H1 (cell line): ENCODE measurements around the gene TTPAL. TPM values are rescaled to one million over a fixed set of nuclear protein-coding genes. Genes with fewer than 3 reads are reported as not detected.

Experiments
- CTCF ChIA-PET: fragments of 300-600 bp; sonication (Branson Sonifier 250); formaldehyde crosslinking; loops from one replicate; lab custom pipeline; 2021; ENCODE audit not compliant: partially characterized antibody; lab: Charles Lee
- POLR2A ChIA-PET: fragments of 300-600 bp; sonication (Branson Sonifier 250); formaldehyde crosslinking; loops from one replicate; lab custom pipeline; 2021; ENCODE audit warnings: inconsistent platforms; ENCODE audit not compliant: partially characterized antibody; lab: Charles Lee
- DNase-seq, 2 experiments: peaks; one replicate each; pipeline versions ENCODE4 v3.0.0 to v3.0.0-alpha.2; 2010 to 2022; ENCODE audit warnings: low spot score in 2 of 2, low read depth in 1 of 2, mixed read lengths in 1 of 2
- FAIRE-seq: peaks from 2 replicates; lab custom pipeline; 2011; peaks lifted over from hg19 to GRCh38; lab: Jason Lieb, UNC
- H2AFZ ChIP-seq: 2 replicates; pipeline ENCODE4 v1.8.1; 2012; ENCODE audit warnings: low read length, inconsistent platforms
- H2AK5ac ChIP-seq: 2 replicates; pipeline ENCODE4 v1.6.1; 2013; ENCODE audit warnings: low read depth, low read length
- H2BK120ac ChIP-seq: replicated peaks from 2 replicates; pipeline ENCODE3; 2013; ENCODE audit warnings: low read depth, low read length, inconsistent platforms
- H2BK12ac ChIP-seq: 2 replicates; pipeline ENCODE4 v1.6.1; 2013; ENCODE audit warnings: low read depth, low read length
- H2BK15ac ChIP-seq: 2 replicates; pipeline ENCODE4 v1.6.1; 2013; ENCODE audit warnings: low read length
- H2BK20ac ChIP-seq: 2 replicates; pipeline ENCODE4 v1.6.1; 2013; ENCODE audit warnings: low read length
- H2BK5ac ChIP-seq: 2 replicates; pipeline ENCODE4 v1.6.1; 2013; ENCODE audit warnings: low read depth, low read length
- H3K14ac ChIP-seq: 2 replicates; pipeline ENCODE4 v1.6.1; 2013; ENCODE audit warnings: inconsistent platforms; ENCODE audit not compliant: insufficient read length
- H3K18ac ChIP-seq: 2 replicates; pipeline ENCODE4 v1.6.1; 2013; ENCODE audit warnings: low read length; ENCODE audit errors: extremely low read depth
- H3K23ac ChIP-seq: 2 replicates; pipeline ENCODE4 v1.6.1; 2013; ENCODE audit warnings: inconsistent platforms; ENCODE audit not compliant: insufficient read length
- H3K23me2 ChIP-seq: 2 replicates; pipeline ENCODE4 v1.6.1; 2013; ENCODE audit warnings: low read depth, low read length
- H3K27ac ChIP-seq: 2 replicates; pipeline ENCODE4 v1.6.1; 2011; ENCODE audit warnings: low read depth, low read length, inconsistent platforms
- H3K27me3 ChIP-seq, 4 experiments: replicated peaks in 1 of 4; 1 replicate in 1 of 4; 2 replicates in 3 of 4; pipeline versions ENCODE4 v1.6.1 to v1.8.1; 2011 to 2013; ENCODE audit warnings: low read length in 3 of 4, mild to moderate bottlenecking in 3 of 4, inconsistent platforms in 2 of 4, mixed read lengths in 2 of 4, moderate library complexity in 1 of 4; ENCODE audit not compliant: control insufficient read depth in 3 of 4, insufficient read depth in 3 of 4; ENCODE audit errors: extremely low read depth in 1 of 4
- H3K36me3 ChIP-seq, 4 experiments: 2 replicates each; pipeline versions ENCODE4 v1.6.1 to v1.8.1; 2011 to 2013; ENCODE audit warnings: mild to moderate bottlenecking in 4 of 4, low read length in 3 of 4, moderate library complexity in 2 of 4, control low read depth in 1 of 4, inconsistent platforms in 1 of 4; ENCODE audit not compliant: insufficient read depth in 4 of 4, control insufficient read depth in 2 of 4
- H3K4ac ChIP-seq: replicated peaks from 2 replicates; pipeline ENCODE3; 2013; ENCODE audit warnings: low read length, low read depth, mixed read lengths, inconsistent platforms; ENCODE audit not compliant: insufficient read length
- H3K4me1 ChIP-seq, 4 experiments: replicated peaks in 1 of 4; 1 replicate in 1 of 4; 2 replicates in 3 of 4; pipeline versions ENCODE4 v1.6.1 to v1.8.1; 2011 to 2013; ENCODE audit warnings: low read length in 3 of 4, inconsistent platforms in 2 of 4, mixed read lengths in 1 of 4; ENCODE audit not compliant: insufficient read depth in 4 of 4, control insufficient read depth in 3 of 4
- H3K4me2 ChIP-seq, 2 experiments: 2 replicates each; pipeline versions ENCODE4 v1.6.1 to v1.8.1; 2011 to 2013; ENCODE audit warnings: low read depth in 2 of 2, low read length in 2 of 2, control low read depth in 1 of 2, inconsistent platforms in 1 of 2, mild to moderate bottlenecking in 1 of 2; ENCODE audit not compliant: insufficient read depth in 1 of 2
- H3K4me3 ChIP-seq, 4 experiments: fragments of 200-600, 300-600 bp in 1 of 4; sonication (generic), shearing (Covaris generic), sonication (Bioruptor Twin) in 1 of 4; 2 replicates each; pipeline versions ENCODE4 v1.5.1 to v1.8.1; 2011 to 2016; ENCODE audit warnings: low read length in 4 of 4, low read depth in 3 of 4, control low read depth in 2 of 4, inconsistent platforms in 2 of 4, mild to moderate bottlenecking in 2 of 4, mixed read lengths in 1 of 4, moderate library complexity in 1 of 4; ENCODE audit not compliant: insufficient read depth in 2 of 4; ENCODE audit errors: extremely low read depth in 1 of 4
- H3K56ac ChIP-seq: replicated peaks from 2 replicates; pipeline ENCODE3; 2013; ENCODE audit warnings: low read depth, mild to moderate bottlenecking, mixed read lengths, low read length, inconsistent platforms; ENCODE audit not compliant: insufficient read length
- H3K79me1 ChIP-seq: 2 replicates; pipeline ENCODE4 v1.6.1; 2013; ENCODE audit warnings: low read depth, low read length, control low read depth
- H3K79me2 ChIP-seq, 2 experiments: 2 replicates each; pipeline versions ENCODE4 v1.6.1 to v1.8.1; 2012 to 2013; ENCODE audit warnings: low read length in 2 of 2, mild to moderate bottlenecking in 2 of 2, inconsistent platforms in 1 of 2; ENCODE audit not compliant: insufficient read depth in 2 of 2, control insufficient read depth in 1 of 2
- H3K9ac ChIP-seq, 4 experiments: replicated peaks in 1 of 4; 1 replicate in 1 of 4; 2 replicates in 3 of 4; pipeline versions ENCODE4 v1.6.1 to v1.8.1; 2011 to 2013; ENCODE audit warnings: low read depth in 3 of 4, low read length in 3 of 4, control low read depth in 2 of 4, mild to moderate bottlenecking in 2 of 4, moderate library complexity in 2 of 4, inconsistent platforms in 1 of 4; ENCODE audit errors: extremely low read depth in 1 of 4
- H3K9me3 ChIP-seq, 2 experiments: 2 replicates each; pipeline versions ENCODE4 v1.6.1 to v1.8.1; 2012 to 2013; ENCODE audit warnings: mild to moderate bottlenecking in 2 of 2, moderate library complexity in 2 of 2, control low read depth in 1 of 2, inconsistent platforms in 1 of 2, low read depth in 1 of 2, low read length in 1 of 2, mixed read lengths in 1 of 2; ENCODE audit not compliant: insufficient read depth in 2 of 2
- H4K20me1 ChIP-seq, 2 experiments: replicated peaks in 1 of 2; 2 replicates each; pipeline versions ENCODE3 to v1.8.1; 2011 to 2013; ENCODE audit warnings: inconsistent platforms in 2 of 2, low read length in 2 of 2, mild to moderate bottlenecking in 1 of 2; ENCODE audit not compliant: insufficient read depth in 2 of 2, control insufficient read depth in 1 of 2
- H4K5ac ChIP-seq: 2 replicates; pipeline ENCODE4 v1.6.1; 2013; ENCODE audit warnings: low read length, low read depth, mixed read lengths, inconsistent platforms; ENCODE audit not compliant: insufficient read length
- H4K8ac ChIP-seq: 2 replicates; pipeline ENCODE4 v1.8.0; 2013; ENCODE audit warnings: mild to moderate bottlenecking, moderate library complexity, low read length, inconsistent platforms; ENCODE audit not compliant: insufficient read depth; ENCODE audit errors: extremely low read depth
- H4K91ac ChIP-seq: replicated peaks from 2 replicates; pipeline ENCODE3; 2013; ENCODE audit warnings: low read length, mixed read lengths, inconsistent platforms; ENCODE audit not compliant: insufficient read length
- BRCA1 ChIP-seq: IDR thresholded peaks from 2 replicates; pipeline ENCODE4 v1.6.1; 2012; ENCODE audit warnings: low read depth, low read length, improper control_type of control experiment
- WGBS, 2 experiments: shearing (Covaris generic) in 1 of 2; methylation state at CpG; one replicate each; pipeline versions ENCODE4 v1.1.6 to v1.1.7; 2013 to 2015; ENCODE audit warnings: low lambda C conversion rate in 2 of 2, mixed read lengths in 2 of 2, inconsistent platforms in 1 of 2, low coverage in 1 of 2, missing lambda C conversion rate in 1 of 2; ENCODE audit not compliant: insufficient replicate concordance in 2 of 2, insufficient coverage in 1 of 2, insufficient read length in 1 of 2; ENCODE audit errors: extremely low coverage in 1 of 2, missing lambda C conversion rate in 1 of 2; 5-methylcytosine and 5-hydroxymethylcytosine counted together
- polyA plus RNA-seq, 7 experiments: library from polyadenylated mRNA; depleted of rRNA in 3 of 7; stranded (reverse) in 5 of 7; unstranded in 2 of 7; fragments of >200 nt in 5 of 7; fragments of 200-250 nt in 2 of 7; gene quantifications; 1 replicate in 5 of 7; 2 replicates in 1 of 7; 4 replicates in 1 of 7; pipeline versions ENCODE4 v1.2.1 to v1.2.3, GENCODE V29; 2011 to 2013; ENCODE audit warnings: missing spikeins in 2 of 7, mixed read lengths in 2 of 7
- total RNA-seq: library from RNA; stranded (reverse); fragmentation: NEBNext Ultra II Directional; extraction: Animal tissue kit (Norgen Biotek cat#: 25700); gene quantifications from 2 replicates; pipeline ENCODE4 v1.2.1, GENCODE V29; 2021

Gene TTPAL
- total and polyA plus RNA-seq, 2 of the 8 experiments (the other 6 are each of a cell fraction or from before 2014, with no cell fraction given) = 2.8 to 14.0 TPM

- POLR2A ChIA-PET = no interaction called here
- no peak for FAIRE-seq
- Histone ChIP-seq H3K79me2 (no peaks in the 10 kb centered on the region), H3K23me2 (no peaks in the 10 kb centered on the region), H3K14ac (no peak overlapping the region), H2BK15ac (no peak overlapping the region), H3K79me1 (no peaks in the 10 kb centered on the region), H2BK12ac (no peak overlapping the region), H2AK5ac (no peak overlapping the region), H3K4me3 (no peak overlapping the region), H3K18ac (no peak overlapping the region), H2BK20ac (no peak overlapping the region), H4K91ac (no peak overlapping the region), H3K56ac (no peak overlapping the region), H4K8ac (no peak overlapping the region), H4K5ac (no peak overlapping the region), H2BK5ac (no peak overlapping the region), H3K23ac (no peak overlapping the region), H4K20me1 (no peaks in the 10 kb centered on the region), H3K27me3 (no peaks in the 10 kb centered on the region), H3K9ac (no peak overlapping the region), H3K9me3 (no peaks in the 10 kb centered on the region), H3K4ac (no peak overlapping the region), H3K36me3 (no peaks in the 10 kb centered on the region), H3K27ac (no peak overlapping the region), H3K4me2 (no peak overlapping the region), H3K4me1 (no peaks in the 10 kb centered on the region), H2AFZ (no peak overlapping the region)
- CTCF ChIA-PET = interaction anchor here (0.6 to 1.7 kb wide), 4 partner anchors 10 to 188 kb away, joined by 3 to 10 read pairs (median 3); no protein-coding TSS in a partner anchor
- 98% methylated on average over 5 of the region's 5 CpGs; no CpG with 5 or more reads in 1 of the 2 experiments for WGBS, 2 experiments
- DNase-seq = no peak
- TF ChIP-seq BRCA1 = no peak
- TF ChIP-seq, all 59 proteins: peak for 0
- H2BK120ac ChIP-seq = no peak overlapping the region
These were observed 38.2 kb upstream of the TTPAL start for GRCh38 chr20:44437497-44437896.
